GM21723 (cell line): Measurements from ENCODE around the gene ZNF175.

Experiments used
- ATAC-seq: cut with Tn5 transposase; IDR thresholded peaks from one replicate; pipeline ENCODE4 v1.9.1; 2021; ENCODE audit warnings: mild to moderate bottlenecking, moderate library complexity; ENCODE audit not compliant: unreplicated experiment

Gene ZNF175

GRCh38 chr19:51587264-51588191 lies 16.4 kb downstream of the ZNF175 start:
- ATAC-seq: no peak

GRCh38 chr19:51589511-51589910 lies 18.4 kb downstream of the ZNF175 start:
- ATAC-seq: no peak

- no peak for ATAC-seq
These were observed 19.4 kb downstream of the ZNF175 start for GRCh38 chr19:51590441-51590840.

- no peak for ATAC-seq
These were observed 21.4 kb downstream of the ZNF175 start for GRCh38 chr19:51592521-51592920.

- ATAC-seq: no peak
These were observed 22.2 kb downstream of the ZNF175 start for GRCh38 chr19:51593138-51593890.

GRCh38 chr19:51593969-51594773 lies 23.1 kb downstream of the ZNF175 start:
- ATAC-seq: peak; percentile 96

GRCh38 chr19:51594774-51595109 lies 23.7 kb downstream of the ZNF175 start:
- peak; percentile 14 for ATAC-seq

- ATAC-seq: no peak
These were observed 24.4 kb downstream of the ZNF175 start for GRCh38 chr19:51595190-51596175.

- no peak for ATAC-seq
These were observed 27.3 kb downstream of the ZNF175 start for GRCh38 chr19:51598159-51598915.

GRCh38 chr19:51599084-51599483 lies 28.0 kb downstream of the ZNF175 start:
- ATAC-seq: no peak

- ATAC-seq: no peak
These were observed 30.0 kb downstream of the ZNF175 start for GRCh38 chr19:51600940-51601580.

GRCh38 chr19:51602189-51602854 lies 31.2 kb downstream of the ZNF175 start:
- ATAC-seq: no peak

- ATAC-seq: peak; percentile 89
These were observed 36.0 kb downstream of the ZNF175 start for GRCh38 chr19:51607077-51607476.

GRCh38 chr19:51607920-51608562 lies 37.0 kb downstream of the ZNF175 start:
- ATAC-seq: no peak

- ATAC-seq: no peak
These were observed 39.5 kb downstream of the ZNF175 start for GRCh38 chr19:51610576-51610975.

- ATAC-seq: no peak
These were observed 43.7 kb downstream of the ZNF175 start for GRCh38 chr19:51614789-51615188.

GRCh38 chr19:51615991-51616390 lies 44.9 kb downstream of the ZNF175 start:
- no peak for ATAC-seq

- ATAC-seq: no peak
These were observed 50.1 kb downstream of the ZNF175 start for GRCh38 chr19:51621178-51621577.
